Gastrocnemius medialis (tissue), 4 donors: ENCODE results near the gene GCN1.

Experiments used
- POLR2A ChIP-seq, 2 donors: fragments of 450-650 bp; IDR thresholded peaks; one replicate each; pipeline ENCODE4 v1.6.1; 2017; ENCODE audit warnings: antibody characterized with exemption in 2 of 2, mild to moderate bottlenecking in 2 of 2, moderate library complexity in 2 of 2
- TF ChIP-seq, protein P1 (sequence below), 5 experiments: fragments of 450-650 bp in 3 of 5; fragments of 200-600 bp in 2 of 5; sonication (generic) in 2 of 5; IDR thresholded peaks in 4 of 5; conservative IDR thresholded peaks in 1 of 5; 1 replicate in 4 of 5; 2 replicates in 1 of 5; pipeline ENCODE4 v1.5.1; 2016 to 2019; ENCODE audit warnings: antibody characterized with exemption in 5 of 5, mild to moderate bottlenecking in 3 of 5, moderate library complexity in 3 of 5

DNA sequence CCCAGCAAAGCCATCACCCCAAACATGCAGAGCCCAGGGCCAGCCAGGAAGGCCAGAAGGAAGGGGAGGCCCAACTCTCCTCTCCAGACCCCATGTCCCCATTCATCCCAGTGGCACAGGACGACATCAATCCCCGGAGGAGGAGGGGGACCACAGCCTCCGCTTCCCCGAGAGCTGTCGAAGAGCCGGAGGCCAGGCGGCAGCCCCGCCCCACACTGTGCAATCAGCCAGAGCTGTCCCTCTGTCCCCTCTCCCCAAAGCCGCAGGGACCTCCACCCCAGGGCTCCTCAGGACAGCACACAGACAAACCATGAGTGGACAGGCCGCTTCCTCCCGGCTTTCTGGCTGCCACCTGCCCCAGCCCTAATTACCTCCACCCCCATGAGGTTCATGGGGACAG lies 94.8 kb downstream of the GCN1 start:
- TF ChIP-seq, protein P1, sequence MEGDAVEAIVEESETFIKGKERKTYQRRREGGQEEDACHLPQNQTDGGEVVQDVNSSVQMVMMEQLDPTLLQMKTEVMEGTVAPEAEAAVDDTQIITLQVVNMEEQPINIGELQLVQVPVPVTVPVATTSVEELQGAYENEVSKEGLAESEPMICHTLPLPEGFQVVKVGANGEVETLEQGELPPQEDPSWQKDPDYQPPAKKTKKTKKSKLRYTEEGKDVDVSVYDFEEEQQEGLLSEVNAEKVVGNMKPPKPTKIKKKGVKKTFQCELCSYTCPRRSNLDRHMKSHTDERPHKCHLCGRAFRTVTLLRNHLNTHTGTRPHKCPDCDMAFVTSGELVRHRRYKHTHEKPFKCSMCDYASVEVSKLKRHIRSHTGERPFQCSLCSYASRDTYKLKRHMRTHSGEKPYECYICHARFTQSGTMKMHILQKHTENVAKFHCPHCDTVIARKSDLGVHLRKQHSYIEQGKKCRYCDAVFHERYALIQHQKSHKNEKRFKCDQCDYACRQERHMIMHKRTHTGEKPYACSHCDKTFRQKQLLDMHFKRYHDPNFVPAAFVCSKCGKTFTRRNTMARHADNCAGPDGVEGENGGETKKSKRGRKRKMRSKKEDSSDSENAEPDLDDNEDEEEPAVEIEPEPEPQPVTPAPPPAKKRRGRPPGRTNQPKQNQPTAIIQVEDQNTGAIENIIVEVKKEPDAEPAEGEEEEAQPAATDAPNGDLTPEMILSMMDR (IDR thresholded peaks at IDR 0.05 in 4 of 5, conservative IDR thresholded peaks at IDR 0.05 in 1 of 5), result no peak
- TF ChIP-seq POLR2A (IDR thresholded peaks at IDR 0.05), result no peak
